ENCODE data around the gene HSPA5. TPM values are rescaled to one million over a fixed set of nuclear protein-coding genes. Genes with fewer than 3 reads are reported as not detected.
"Not testable (repeated sequence)": the region's sequence is repeated elsewhere in the genome, so short reads cannot be mapped to it uniquely, and the experiment has no call there.

Gene HSPA5
- total RNA-seq, 2 donors from 2014 or later = 160 to 218 TPM

- DNase-seq (ENCODE audit: low spot score) = no peak
- intact Hi-C loops (cut with DNase I) = no loop called here
Observed at GRCh38 chr9:125255781-125256391, 14.7 kb upstream of the HSPA5 start.

DNA sequence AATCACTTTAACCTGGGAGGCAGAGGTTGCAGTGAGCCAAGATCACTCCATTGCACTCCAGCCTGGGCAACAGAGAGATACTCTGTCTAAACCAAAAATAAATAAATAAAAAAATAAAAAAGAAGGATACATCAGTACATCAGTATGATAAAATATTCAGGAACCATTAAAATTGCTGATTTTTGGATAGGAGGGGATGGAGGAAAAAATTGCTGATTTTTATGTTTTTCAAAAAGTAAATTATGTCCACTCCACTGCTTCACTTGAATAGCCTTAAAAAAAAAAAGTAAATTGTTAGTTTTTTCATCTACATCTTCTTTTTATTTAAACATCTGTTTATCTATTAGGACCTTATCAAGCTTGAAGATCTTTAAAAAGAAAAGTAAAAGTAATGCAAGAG lies 13.1 kb upstream of the HSPA5 start:
- intact Hi-C loops (cut with DNase I) = no loop called here
- no peak for DNase-seq (ENCODE audit: low spot score)

DNA sequence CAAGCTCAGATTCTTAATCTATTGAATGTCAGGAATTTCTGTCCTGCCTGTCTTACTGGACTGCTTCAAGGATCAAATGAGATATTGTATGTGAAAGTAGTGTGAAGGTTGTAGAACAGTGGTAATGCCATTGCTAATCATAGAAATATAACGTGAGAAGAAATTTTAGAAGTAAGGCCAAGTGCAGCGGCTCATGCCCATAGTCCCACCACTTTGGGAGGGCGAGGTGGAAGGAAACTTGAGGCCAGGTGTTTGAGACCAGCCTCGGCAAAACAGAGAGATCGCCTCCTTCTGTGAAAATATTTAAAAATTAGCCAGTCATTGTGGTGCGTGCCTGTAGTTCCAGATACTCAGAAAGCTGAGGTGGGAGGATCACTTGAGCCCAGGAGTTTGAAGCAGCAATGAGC lies 5.1 kb upstream of the HSPA5 start:
- DNase-seq (ENCODE audit: low spot score) = peak; percentile 10
- intact Hi-C loops (cut with DNase I) = loop anchor here in 1 of 2 donors (10.0 kb wide), 1 partner anchor 89 kb away; no protein-coding TSS in a partner anchor

GRCh38 chr9:125243792-125244260 lies 2.7 kb upstream of the HSPA5 start:
- intact Hi-C loops (cut with DNase I) = loop anchor here in 1 of 2 donors (10.0 kb wide), 1 partner anchor 91 kb away; no protein-coding TSS in a partner anchor
- DNase-seq (ENCODE audit: low spot score) = peak; percentile 20

DNA sequence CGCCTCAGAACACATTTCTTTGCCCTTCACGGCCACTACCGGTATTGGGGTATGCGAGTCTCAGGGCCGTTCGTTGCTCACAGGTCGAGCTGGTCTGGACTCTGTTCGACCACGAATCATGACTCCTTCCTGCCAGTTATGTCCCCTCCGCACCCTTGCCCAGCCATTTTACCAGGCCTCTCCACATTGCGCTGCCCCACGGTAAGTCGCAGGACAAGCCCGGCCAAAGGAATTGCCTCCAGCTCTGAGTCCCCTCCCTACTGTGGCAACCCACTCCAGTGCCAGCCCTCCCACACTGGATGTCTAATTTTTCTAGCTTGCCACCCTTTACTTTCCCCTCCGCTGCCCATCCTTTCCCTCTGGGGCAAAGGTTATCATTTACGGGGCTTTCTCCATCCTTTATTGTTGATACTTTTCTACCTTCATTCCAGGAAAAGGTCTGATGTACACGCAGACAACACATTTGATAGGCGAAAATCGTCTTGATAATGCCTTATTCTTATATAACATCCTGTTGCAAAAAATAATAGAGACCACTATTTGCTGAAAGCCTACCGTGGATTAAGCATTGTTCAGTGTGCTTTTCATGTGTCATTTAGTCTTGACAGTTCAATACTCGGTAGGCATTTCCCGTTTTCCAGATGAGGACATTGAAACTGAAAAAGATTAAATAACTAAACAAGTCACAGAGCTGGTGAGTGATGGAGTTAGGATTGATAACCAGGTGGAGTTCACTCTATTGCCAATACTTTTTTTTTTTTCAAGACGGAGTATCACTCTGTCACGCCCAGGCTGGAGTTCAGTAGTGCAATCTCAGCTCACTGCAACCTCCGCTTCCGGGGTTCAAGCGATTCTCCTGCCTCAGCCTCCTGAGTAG lies 958 bp upstream of the HSPA5 start:
- DNase-seq (ENCODE audit: low spot score) = peak; percentile 86

DNA sequence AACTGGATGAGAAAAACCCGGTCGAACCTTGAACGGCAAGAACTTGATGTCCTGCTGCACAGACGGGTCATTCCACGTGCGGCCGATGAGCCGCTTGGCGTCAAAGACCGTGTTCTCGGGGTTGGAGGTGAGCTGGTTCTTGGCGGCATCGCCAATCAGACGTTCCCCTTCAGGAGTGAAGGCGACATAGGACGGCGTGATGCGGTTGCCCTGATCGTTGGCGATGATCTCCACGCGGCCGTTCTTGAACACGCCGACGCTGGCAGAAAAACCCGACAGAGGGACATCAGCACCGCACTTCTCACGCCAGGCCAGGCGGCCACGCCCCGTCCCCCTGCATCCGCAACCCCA lies 519 bp downstream of the HSPA5 start:
- DNase-seq (ENCODE audit: low spot score) = peak; percentile 88
- intact Hi-C loops (cut with DNase I) = loop anchor here in 1 of 2 donors (10.0 kb wide), 1 partner anchor 94 kb away; no protein-coding TSS in a partner anchor

More for the DNA sequence above, 958 bp upstream of the HSPA5 start:
- intact Hi-C loops (cut with DNase I) = loop anchor here in 1 of 2 donors (10.0 kb wide), 1 partner anchor 93 kb away; no protein-coding TSS in a partner anchor

DNA sequence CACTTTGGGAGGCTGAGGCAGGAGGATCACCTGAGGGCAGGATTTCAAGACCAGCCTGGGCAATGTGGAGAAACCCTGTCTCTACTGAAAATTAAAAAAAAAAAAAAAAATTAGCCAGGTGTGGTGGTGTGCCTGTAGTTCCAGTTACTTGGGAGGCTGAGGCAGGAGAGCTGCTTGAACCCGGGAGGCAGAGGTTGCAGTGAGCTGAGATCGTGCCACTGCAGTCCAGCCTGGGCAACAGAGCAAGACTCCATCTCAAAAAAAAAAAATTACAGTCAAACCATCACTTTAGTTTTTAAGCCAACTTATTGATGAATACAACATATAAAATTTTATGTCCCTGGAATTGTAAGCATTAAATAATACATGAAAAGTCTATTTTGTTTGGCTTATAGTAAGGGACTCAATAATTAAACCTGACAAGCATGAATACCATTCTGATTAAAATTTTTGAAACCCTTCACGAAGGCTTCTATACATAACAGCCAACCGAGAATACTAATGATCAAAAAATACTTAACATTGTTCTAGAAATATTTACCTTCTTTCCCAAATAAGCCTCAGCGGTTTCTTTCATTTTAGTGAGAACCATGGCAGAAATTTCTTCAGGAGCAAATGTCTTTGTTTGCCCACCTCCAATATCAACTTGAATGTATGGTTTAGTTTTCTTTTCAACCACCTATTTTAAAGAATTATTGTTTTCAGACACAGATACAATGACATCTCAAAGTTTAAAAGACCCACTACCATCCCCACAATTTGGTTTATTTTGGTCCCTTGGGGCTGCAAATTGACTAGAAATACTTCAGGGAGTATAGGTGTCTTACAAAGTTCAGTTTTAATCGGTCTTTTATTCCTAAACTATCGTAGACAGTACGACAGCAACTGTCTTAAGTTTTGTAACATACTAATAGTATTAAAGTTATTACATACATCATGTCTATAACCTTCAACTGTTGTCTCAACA lies 1.2 kb downstream of the HSPA5 start:
- intact Hi-C loops (cut with DNase I) = loop anchor here (10.0 kb wide), 2 partner anchors 85 to 95 kb away; no protein-coding TSS in a partner anchor
- DNase-seq (ENCODE audit: low spot score) = no peak

- intact Hi-C loops (cut with DNase I) = loop anchor here in 1 of 2 donors (10.0 kb wide), 1 partner anchor 86 kb away; no protein-coding TSS in a partner anchor
- DNase-seq (ENCODE audit: low spot score) = no peak
Observed at GRCh38 chr9:125238915-125239446, 2.2 kb downstream of the HSPA5 start.

- no peak for DNase-seq (ENCODE audit: low spot score)
- intact Hi-C loops (cut with DNase I) = loop anchor here in 1 of 2 donors (10.0 kb wide), 1 partner anchor 86 kb away; no protein-coding TSS in a partner anchor
Observed at GRCh38 chr9:125238127-125238914, 2.8 kb downstream of the HSPA5 start.

GRCh38 chr9:125236520-125237159 lies 4.5 kb downstream of the HSPA5 start:
- DNase-seq (ENCODE audit: low spot score) = not testable (repeated sequence)
- intact Hi-C loops (cut with DNase I) = loop anchor here in 1 of 2 donors (10.0 kb wide), 1 partner anchor 88 kb away; no protein-coding TSS in a partner anchor

DNA sequence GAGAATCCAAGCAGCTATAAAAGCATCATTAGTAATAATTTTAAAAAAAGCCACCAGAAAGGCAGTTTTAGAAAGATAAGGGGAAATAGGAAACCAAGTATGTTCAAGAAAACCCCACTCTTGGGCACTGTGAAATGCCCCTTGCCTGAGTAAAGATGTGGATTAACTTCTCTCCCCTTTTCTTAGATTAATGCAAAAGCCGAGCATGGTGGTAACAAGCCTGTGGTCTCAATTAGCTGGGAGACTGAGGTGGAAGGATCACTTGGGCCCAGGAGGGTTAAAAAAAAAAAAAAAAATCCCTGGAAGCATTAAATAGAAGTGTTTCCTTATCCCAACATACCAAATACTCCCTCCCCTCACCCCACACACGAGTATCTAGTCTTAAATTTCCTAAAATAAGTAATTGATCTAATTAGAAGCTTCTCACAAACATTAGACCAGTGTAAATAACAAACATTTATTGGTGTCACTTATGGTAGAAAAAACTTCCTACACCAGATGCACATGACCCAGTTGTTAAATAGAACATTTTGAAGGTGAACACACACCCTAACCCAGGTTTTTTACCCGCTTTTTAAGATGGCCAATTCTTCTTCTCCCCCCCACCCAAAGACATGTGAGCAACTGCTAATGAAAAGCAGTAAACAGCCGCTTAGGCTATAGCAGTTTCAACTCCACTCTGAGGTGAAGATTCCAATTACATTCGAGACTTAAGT lies 5.2 kb downstream of the HSPA5 start:
- no peak for DNase-seq (ENCODE audit: low spot score)
- intact Hi-C loops (cut with DNase I) = loop anchor here in 1 of 2 donors (10.0 kb wide), 1 partner anchor 89 kb away; no protein-coding TSS in a partner anchor

DNA sequence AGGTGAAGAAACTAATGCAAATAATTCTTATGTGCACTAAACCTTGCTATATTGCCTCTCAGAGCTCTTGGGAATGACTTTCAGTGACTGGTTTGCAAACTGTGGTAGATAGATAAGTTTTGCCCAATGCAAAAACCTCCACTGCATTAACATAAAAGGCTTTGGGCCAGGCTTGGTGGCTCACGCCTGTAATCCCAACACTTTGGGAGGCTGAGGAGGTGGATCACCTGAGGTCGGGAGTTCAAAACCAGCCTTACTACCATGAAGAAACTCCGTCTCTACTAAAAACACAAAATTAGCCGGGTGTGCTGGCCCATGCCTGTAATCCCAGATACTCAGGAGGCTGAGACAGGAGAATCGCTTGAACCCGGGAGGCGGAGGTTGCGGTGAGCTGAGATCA lies 7.0 kb downstream of the HSPA5 start:
- intact Hi-C loops (cut with DNase I) = loop anchor here in 1 of 2 donors (10.0 kb wide), 1 partner anchor 91 kb away; no protein-coding TSS in a partner anchor
- DNase-seq (ENCODE audit: low spot score) = not testable (repeated sequence)

DNA sequence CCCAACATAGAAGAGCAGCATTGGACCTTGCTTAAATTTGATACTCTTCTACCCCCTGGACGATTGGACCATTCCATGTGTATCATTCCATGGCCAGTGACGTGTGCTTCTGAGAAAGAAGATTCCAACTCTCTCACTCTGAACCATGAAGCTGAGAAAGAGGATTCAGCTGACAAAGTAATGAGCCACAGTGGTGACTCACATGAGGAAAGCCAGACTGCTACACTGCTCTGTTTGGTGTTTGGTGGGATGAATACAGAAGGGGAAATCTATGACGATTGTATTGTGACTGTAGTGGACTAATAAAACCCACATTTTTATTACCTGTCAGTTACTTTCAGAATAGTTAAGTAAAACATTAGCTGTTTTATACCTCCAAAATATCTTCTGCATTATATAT lies 7.5 kb downstream of the HSPA5 start:
- no peak for DNase-seq (ENCODE audit: low spot score)
- intact Hi-C loops (cut with DNase I) = loop anchor here in 1 of 2 donors (10.0 kb wide), 1 partner anchor 91 kb away; no protein-coding TSS in a partner anchor

- DNase-seq (ENCODE audit: low spot score) = no peak
- intact Hi-C loops (cut with DNase I) = loop anchor here in 1 of 2 donors (10.0 kb wide), 1 partner anchor 1267 kb away; no protein-coding TSS in a partner anchor
Observed at GRCh38 chr9:125227761-125228160, 13.4 kb downstream of the HSPA5 start.

DNA sequence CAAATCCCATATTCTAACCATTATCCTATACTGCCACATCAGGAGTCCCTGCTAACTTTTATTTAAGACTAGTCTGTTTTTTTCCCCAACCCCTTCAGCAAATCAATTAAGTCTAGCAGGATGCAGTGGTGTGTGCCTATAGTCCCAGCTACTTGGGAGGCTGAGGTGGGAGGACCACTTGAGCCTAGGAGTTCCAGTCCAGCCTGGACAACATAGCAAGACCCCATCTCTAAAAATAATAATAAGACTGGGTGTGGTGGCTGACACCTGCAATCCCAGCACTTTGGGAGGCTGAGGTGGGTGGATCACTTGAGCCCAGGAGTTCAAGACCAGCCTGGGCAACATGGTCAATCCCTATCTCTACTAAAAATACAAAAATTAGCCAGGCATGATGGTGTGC lies 16.3 kb downstream of the HSPA5 start:
- intact Hi-C loops (cut with DNase I) = loop anchor here in 1 of 2 donors (10.0 kb wide), 1 partner anchor 1270 kb away; no protein-coding TSS in a partner anchor
- not testable (repeated sequence) for DNase-seq (ENCODE audit: low spot score)

DNA sequence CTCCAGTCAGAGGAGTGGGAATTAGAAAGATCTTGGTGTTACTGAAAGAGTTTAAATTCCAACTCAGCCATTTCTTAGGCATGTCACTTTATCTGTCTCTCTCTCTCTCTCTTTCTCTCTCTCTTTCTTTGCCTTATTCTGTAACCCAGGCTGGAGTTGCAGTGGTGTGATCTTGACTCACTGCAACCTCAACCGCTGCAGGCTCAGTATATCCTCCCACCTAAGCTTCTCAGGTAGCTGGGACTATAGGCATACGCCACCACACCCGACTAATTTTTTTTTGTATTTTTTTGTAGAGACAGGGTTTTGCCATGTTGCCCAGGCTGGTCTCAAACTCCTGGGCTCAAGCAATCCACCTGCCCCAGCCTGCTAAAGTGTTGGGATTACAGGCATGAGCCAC lies 22.5 kb downstream of the HSPA5 start:
- DNase-seq (ENCODE audit: low spot score) = no peak
- intact Hi-C loops (cut with DNase I) = no loop called here
